DOHH2 (cell line): Measurements from ENCODE around the gene KLK7.

Source experiments
- H3F3A ChIP-seq: fragments of 200-600 bp; sonication (generic), shearing (Covaris generic); 2 replicates; pipeline ENCODE4 v1.6.0; 2016; ENCODE audit warnings: antibody characterized with exemption, mild to moderate bottlenecking; ENCODE audit not compliant: control insufficient read depth, insufficient read depth
- H3K27ac ChIP-seq: fragments of 200-600 bp; sonication (generic); 2 replicates; pipeline ENCODE4 v1.5.1; 2014; ENCODE audit warnings: low read depth, mild to moderate bottlenecking, low read length, moderate library complexity
- H3K27me3 ChIP-seq: fragments of 200-600 bp; sonication (generic); 2 replicates; pipeline ENCODE4 v1.6.1; 2014; ENCODE audit warnings: mild to moderate bottlenecking, low read length, mixed read lengths; ENCODE audit not compliant: control insufficient read depth
- H3K36me3 ChIP-seq: fragments of 200-600 bp; sonication (generic); 2 replicates; pipeline ENCODE4 v1.6.1; 2014; ENCODE audit warnings: mild to moderate bottlenecking, low read length, moderate library complexity, mixed read lengths; ENCODE audit not compliant: control insufficient read depth
- H3K4me1 ChIP-seq: fragments of 200-600 bp; sonication (generic); 2 replicates; pipeline ENCODE4 v1.6.1; 2014; ENCODE audit warnings: mild to moderate bottlenecking, low read length, mixed read lengths; ENCODE audit not compliant: control insufficient read depth
- H3K4me2 ChIP-seq: fragments of 200-600 bp; sonication (generic); 2 replicates; pipeline ENCODE4 v1.6.0; 2014; ENCODE audit warnings: mild to moderate bottlenecking, low read length, moderate library complexity
- H3K4me3 ChIP-seq: fragments of 200-600 bp; sonication (generic); 2 replicates; pipeline ENCODE4 v1.5.1; 2014; ENCODE audit warnings: mild to moderate bottlenecking, low read length, mixed read lengths
- H3K79me2 ChIP-seq: fragments of 200-600 bp; sonication (generic); 2 replicates; pipeline ENCODE4 v1.6.1; 2014; ENCODE audit warnings: mild to moderate bottlenecking, low read length, mixed read lengths; ENCODE audit not compliant: control insufficient read depth
- H3K9me2 ChIP-seq: fragments of 200-600 bp; sonication (generic); replicated peaks from 2 replicates; pipeline ENCODE4 v1.6.1; 2014; ENCODE audit warnings: mild to moderate bottlenecking, low read length, mixed read lengths; ENCODE audit not compliant: control insufficient read depth
- H3K9me3 ChIP-seq: fragments of 200-600 bp; sonication (generic); 2 replicates; pipeline ENCODE4 v1.6.1; 2014; ENCODE audit warnings: antibody characterized with exemption, low read length, mixed read lengths; ENCODE audit not compliant: control insufficient read depth, insufficient read depth
- H4K20me1 ChIP-seq: fragments of 200-600 bp; sonication (generic); 2 replicates; pipeline ENCODE4 v1.6.0; 2014; ENCODE audit warnings: low read depth, mild to moderate bottlenecking, antibody characterized with exemption, low read length, moderate library complexity; ENCODE audit not compliant: control insufficient read depth, insufficient read depth
- CTCF ChIP-seq: fragments of 200-600 bp; sonication (generic); IDR thresholded peaks from one replicate; pipeline ENCODE4 v1.5.1; 2014; ENCODE audit warnings: antibody characterized with exemption, mild to moderate bottlenecking, low read depth, low read length; ENCODE audit not compliant: poor library complexity, severe bottlenecking
- EZH2phosphoT487 ChIP-seq: fragments of 200-600 bp; sonication (generic); IDR thresholded peaks from 2 replicates; pipeline ENCODE4 v1.6.1; 2017; ENCODE audit warnings: borderline replicate concordance, mild to moderate bottlenecking, antibody characterized with exemption, low read length, moderate library complexity, mixed read lengths

The KLK7 gene

GRCh38 chr19:50928831-50929230 is 54.9 kb downstream of the KLK7 start:
- H4K20me1 ChIP-seq = 0 out of 2 replicates have a peak, but pooled peaks cover 4% of the 10 kb centered on the region
- 0 out of 2 replicates have a peak, but pooled peaks cover 4% of the 10 kb centered on the region for H3K27me3 ChIP-seq
- no peaks in the 10 kb centered on the region for H3K9me3 ChIP-seq
- no peaks in the 10 kb centered on the region for H3K4me1 ChIP-seq
- H3K79me2 ChIP-seq = no peaks in the 10 kb centered on the region
- no peaks in the 10 kb centered on the region for H3K36me3 ChIP-seq
- TF ChIP-seq CTCF (no peak), EZH2phosphoT487 (no peak)
- H3F3A ChIP-seq = no peaks in the 10 kb centered on the region
- H3K4me2 ChIP-seq = no peak overlapping the region
- no peak overlapping the region for H3K27ac ChIP-seq
- H3K9me2 ChIP-seq = no peaks in the 10 kb centered on the region
- H3K4me3 ChIP-seq = no peak overlapping the region
